Smooth muscle cell (in vitro differentiated cells): ENCODE data around the gene RIC1. TPM values are rescaled to one million over a fixed set of nuclear protein-coding genes. Genes with fewer than 3 reads are reported as not detected.

ENCODE experiments used
- DNase-seq: peaks from one replicate; lab custom pipeline; 2025; ENCODE audit not compliant: unreplicated experiment; lab: John Stamatoyannopoulos, UW
- H2AFZ ChIP-seq: fragments of 200-600 bp; sonication (generic); 2 replicates; pipeline ENCODE4 v1.6.0; 2016; ENCODE audit warnings: antibody characterized with exemption, low read depth, mild to moderate bottlenecking
- H3F3A ChIP-seq: fragments of 200-600 bp; sonication (generic); 2 replicates; pipeline ENCODE4 v1.6.0; 2017; ENCODE audit warnings: antibody characterized with exemption, low read depth
- H3K27ac ChIP-seq: fragments of 200-600 bp; sonication (generic); 2 replicates; pipeline ENCODE4 v1.5.1; 2016; ENCODE audit warnings: low read depth, mild to moderate bottlenecking
- H3K27me3 ChIP-seq: fragments of 200-600 bp; sonication (generic); 2 replicates; pipeline ENCODE4 v1.6.1; 2016; ENCODE audit warnings: low read depth, mild to moderate bottlenecking
- H3K36me3 ChIP-seq: fragments of 200-600 bp; sonication (generic); 2 replicates; pipeline ENCODE4 v1.5.1; 2016; ENCODE audit warnings: low read depth
- H3K4me1 ChIP-seq: fragments of 200-600 bp; sonication (generic); 2 replicates; pipeline ENCODE4 v1.5.1; 2016; ENCODE audit warnings: low read depth
- H3K4me2 ChIP-seq: fragments of 200-600 bp; sonication (generic); 2 replicates; pipeline ENCODE4 v1.6.0; 2016; ENCODE audit warnings: mild to moderate bottlenecking
- H3K4me3 ChIP-seq: fragments of 200-600 bp; sonication (generic); 2 replicates; pipeline ENCODE4 v1.5.1; 2016; ENCODE audit warnings: mild to moderate bottlenecking
- H3K79me2 ChIP-seq: fragments of 200-600 bp; sonication (generic); 2 replicates; pipeline ENCODE4 v1.6.0; 2016; ENCODE audit warnings: low read depth, mild to moderate bottlenecking
- H3K9ac ChIP-seq: fragments of 200-600 bp; sonication (generic); 2 replicates; pipeline ENCODE4 v1.6.0; 2016; ENCODE audit warnings: low read depth
- H3K9me3 ChIP-seq: fragments of 200-600 bp; sonication (generic); replicated peaks from 2 replicates; pipeline ENCODE4 v1.5.1; 2016; ENCODE audit warnings: low read depth
- H4K20me1 ChIP-seq: fragments of 200-600 bp; sonication (generic); 2 replicates; pipeline ENCODE4 v1.6.0; 2016; ENCODE audit warnings: low read depth
- CTCF ChIP-seq: fragments of 200-600 bp; sonication (generic); IDR thresholded peaks from 2 replicates; pipeline ENCODE4 v1.5.1; 2017; ENCODE audit warnings: borderline replicate concordance, mild to moderate bottlenecking, antibody characterized with exemption; ENCODE audit not compliant: insufficient read depth, poor library complexity, severe bottlenecking
- WGBS: methylation state at CpG from one replicate; pipeline ENCODE4 v1.1.7; 2016; ENCODE audit warnings: low lambda C conversion rate; 5-methylcytosine and 5-hydroxymethylcytosine counted together
- polyA plus RNA-seq: library from polyadenylated mRNA; unstranded; fragments of >200 nt; fragmentation: Nextera tagmentation; extraction: Ambion mirVana; gene quantifications from 2 replicates; pipeline ENCODE4 v1.2.1, GENCODE V29; 2016
- total RNA-seq: library from RNA; depleted of rRNA; stranded (reverse); fragments of >200 nt; gene quantifications from 2 replicates; pipeline ENCODE4 v1.2.3, GENCODE V29; 2014

The RIC1 gene
- total and polyA plus RNA-seq, 2 experiments from 2014 or later: 9.9 to 52.4 TPM

DNA sequence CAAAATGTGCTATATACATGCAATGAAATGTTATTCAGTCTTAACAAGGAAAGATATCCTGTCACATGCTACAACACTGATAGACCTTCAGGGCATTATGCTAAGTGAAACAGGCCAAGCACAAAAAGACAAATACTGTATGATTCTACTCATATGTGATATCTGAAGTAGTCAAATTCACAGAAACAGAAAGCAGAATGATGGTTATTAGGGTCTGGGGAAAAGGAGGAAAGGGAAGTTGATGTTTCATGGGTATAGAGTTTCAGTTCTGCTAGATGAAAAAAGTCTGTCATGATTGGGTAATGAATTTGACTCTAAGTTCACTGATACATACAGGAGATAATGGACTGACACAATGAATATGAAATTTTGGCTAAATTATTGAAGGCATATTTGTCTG lies 11.2 kb upstream of the RIC1 start:
- Histone ChIP-seq H3K9ac (no peak overlapping the region), H3K27me3 (no peaks in the 10 kb centered on the region), H3F3A (peaks cover 3% of the 10 kb centered on the region), H3K36me3 (no peaks in the 10 kb centered on the region), H3K9me3 (no peaks in the 10 kb centered on the region), H2AFZ (no peak overlapping the region), H3K27ac (no peak overlapping the region), H3K4me3 (no peak overlapping the region), H3K4me1 (peaks cover 4% of the 10 kb centered on the region), H3K79me2 (peaks cover 7% of the 10 kb centered on the region), H4K20me1 (no peaks in the 10 kb centered on the region), H3K4me2 (no peak overlapping the region)
- no peak for DNase-seq
- TF ChIP-seq CTCF: no peak

DNA sequence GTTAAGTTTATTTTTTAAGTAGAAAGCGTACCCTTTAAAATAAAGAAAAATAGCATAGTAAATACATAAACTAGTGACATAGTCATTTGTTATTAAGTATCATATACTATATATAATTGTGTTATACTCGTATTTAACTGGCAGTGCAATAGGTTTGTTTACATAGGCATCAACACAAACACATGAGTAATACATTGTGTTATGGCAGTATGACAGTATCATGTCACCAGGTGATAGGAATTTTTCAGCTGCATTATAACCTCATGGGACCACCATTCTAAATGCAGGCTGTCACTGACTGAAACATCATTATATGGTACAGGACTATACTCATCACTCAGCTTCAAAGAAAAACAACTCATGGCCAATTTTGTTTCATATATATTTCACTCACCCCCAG lies 8.4 kb upstream of the RIC1 start:
- Histone ChIP-seq H3K9ac (no peak overlapping the region), H3K79me2 (peaks cover 7% of the 10 kb centered on the region), H3K4me1 (peaks cover 4% of the 10 kb centered on the region), H3K27ac (no peak overlapping the region), H3K36me3 (no peaks in the 10 kb centered on the region), H3K27me3 (no peaks in the 10 kb centered on the region), H3K4me2 (no peak overlapping the region), H3F3A (peaks cover 3% of the 10 kb centered on the region), H4K20me1 (no peaks in the 10 kb centered on the region), H3K9me3 (no peaks in the 10 kb centered on the region), H3K4me3 (no peak overlapping the region), H2AFZ (no peak overlapping the region)
- DNase-seq: no peak
- TF ChIP-seq CTCF: no peak
- WGBS: 100% methylated on average over 2 of the region's 2 CpGs

DNA sequence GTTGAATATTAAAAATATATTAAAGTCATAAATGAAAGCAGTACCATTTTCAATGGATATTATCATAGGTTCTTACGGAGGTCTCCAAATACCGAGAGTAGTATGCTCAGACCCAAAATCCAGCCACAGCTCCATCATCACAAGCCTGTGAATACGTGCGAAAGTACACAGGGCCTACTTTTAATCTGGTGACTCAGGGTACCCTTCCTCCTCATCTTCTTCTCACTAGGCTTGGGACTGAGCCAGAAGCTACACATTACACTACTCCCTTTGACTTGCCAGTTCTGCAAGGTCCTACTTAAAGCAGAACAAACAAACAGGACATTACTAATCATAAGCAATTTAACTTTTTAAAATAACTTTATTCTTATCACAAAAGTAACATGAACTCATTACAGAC lies 7.6 kb upstream of the RIC1 start:
- TF ChIP-seq CTCF: no peak
- DNase-seq: no peak
- Histone ChIP-seq H3K9ac (no peak overlapping the region), H3K36me3 (no peaks in the 10 kb centered on the region), H3K4me2 (peak overlapping the region; percentile 68), H4K20me1 (no peaks in the 10 kb centered on the region), H3K4me3 (no peak overlapping the region), H3K9me3 (no peaks in the 10 kb centered on the region), H3K27me3 (no peaks in the 10 kb centered on the region), H3K79me2 (peaks cover 7% of the 10 kb centered on the region), H3K27ac (peak overlapping the region; percentile 72), H2AFZ (no peak overlapping the region), H3K4me1 (peaks cover 4% of the 10 kb centered on the region), H3F3A (peaks cover 3% of the 10 kb centered on the region)
- 35% methylated on average over 4 of the region's 4 CpGs for WGBS

DNA sequence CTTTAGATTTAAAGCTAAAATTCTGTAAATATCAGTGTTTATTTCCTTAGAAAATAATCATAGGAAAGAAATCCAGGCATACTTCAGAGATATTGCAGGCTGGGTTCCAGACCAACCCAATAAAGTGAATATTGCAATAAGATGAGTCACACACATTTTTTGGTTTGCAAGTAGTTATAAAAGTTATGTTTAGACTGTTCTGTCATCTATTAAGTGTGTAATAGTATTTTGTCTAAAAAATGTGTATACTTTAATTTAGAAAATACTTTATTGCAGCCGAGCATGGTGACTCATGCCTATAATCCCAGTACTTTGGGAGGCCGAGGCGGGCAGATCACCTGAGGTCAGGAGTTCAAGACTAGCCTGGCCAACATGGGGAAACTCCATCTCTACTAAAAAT lies 6.9 kb upstream of the RIC1 start:
- Histone ChIP-seq H3K79me2 (peaks cover 7% of the 10 kb centered on the region), H2AFZ (no peak overlapping the region), H3K36me3 (no peaks in the 10 kb centered on the region), H3K27me3 (no peaks in the 10 kb centered on the region), H3K4me2 (peak overlapping the region; percentile 68), H3F3A (peaks cover 3% of the 10 kb centered on the region), H3K9ac (no peak overlapping the region), H4K20me1 (no peaks in the 10 kb centered on the region), H3K9me3 (no peaks in the 10 kb centered on the region), H3K4me3 (no peak overlapping the region), H3K4me1 (peaks cover 4% of the 10 kb centered on the region), H3K27ac (peak overlapping the region; percentile 72)
- no peak for DNase-seq
- WGBS: 19% methylated on average over 3 of the region's 3 CpGs
- TF ChIP-seq CTCF: no peak
